Inferior parietal cortex (tissue), 1 donor: ENCODE data around the gene MOB3A.

Source experiments
- DNase-seq: peaks from one replicate; pipeline ENCODE4 v3.0.0-alpha.2; 2016; ENCODE audit errors: extremely low spot score

MOB3A gene

GRCh38 chr19:2123682-2124387, 27.7 kb upstream of the MOB3A start:
- no peak for DNase-seq

- DNase-seq: no peak
These were observed 26.9 kb upstream of the MOB3A start for GRCh38 chr19:2122982-2123381.

- no peak for DNase-seq
These were observed 26.1 kb upstream of the MOB3A start for GRCh38 chr19:2122251-2122650.

GRCh38 chr19:2121416-2122051, 25.4 kb upstream of the MOB3A start:
- DNase-seq: no peak

- no peak for DNase-seq
These were observed 24.7 kb upstream of the MOB3A start for GRCh38 chr19:2120821-2121220.

- no peak for DNase-seq
These were observed 24.0 kb upstream of the MOB3A start for GRCh38 chr19:2119921-2120785.

GRCh38 chr19:2118438-2118837, 22.3 kb upstream of the MOB3A start:
- DNase-seq: no peak

GRCh38 chr19:2117215-2117960, 21.3 kb upstream of the MOB3A start:
- DNase-seq: no peak

GRCh38 chr19:2116507-2116906, 20.4 kb upstream of the MOB3A start:
- DNase-seq: no peak

- no peak for DNase-seq
These were observed 19.8 kb upstream of the MOB3A start for GRCh38 chr19:2115911-2116426.

- no peak for DNase-seq
These were observed 19.2 kb upstream of the MOB3A start for GRCh38 chr19:2115324-2115723.

- no peak for DNase-seq
These were observed 18.7 kb upstream of the MOB3A start for GRCh38 chr19:2114821-2115220.

- DNase-seq: no peak
These were observed 18.1 kb upstream of the MOB3A start for GRCh38 chr19:2114218-2114617.

GRCh38 chr19:2113439-2114211, 17.5 kb upstream of the MOB3A start:
- no peak for DNase-seq

- DNase-seq: no peak
These were observed 16.6 kb upstream of the MOB3A start for GRCh38 chr19:2112516-2113320.

- no peak for DNase-seq
These were observed 15.8 kb upstream of the MOB3A start for GRCh38 chr19:2111886-2112285.

- no peak for DNase-seq
These were observed 15.3 kb upstream of the MOB3A start for GRCh38 chr19:2111425-2111824.

GRCh38 chr19:2110822-2111221, 14.7 kb upstream of the MOB3A start:
- no peak for DNase-seq

- DNase-seq: no peak
These were observed 13.1 kb upstream of the MOB3A start for GRCh38 chr19:2109046-2109864.
